Mucosa of rectum (tissue), 2 donors: Measurements from ENCODE around the gene LASP1NB.
A peak's percentile ranks its signal among the peaks of the same experiment; 100 is the strongest.
"Not testable (repeated sequence)": the region's sequence is repeated elsewhere in the genome, so short reads cannot be mapped to it uniquely, and the experiment has no call there.

ENCODE experiments used
- H3K27ac ChIP-seq, 2 donors: one replicate each; pipeline ENCODE4 v1.7.0; 2013; ENCODE audit warnings: inconsistent platforms in 2 of 2, low read depth in 2 of 2, low read length in 2 of 2
- H3K27me3 ChIP-seq, 2 donors: one replicate each; pipeline ENCODE4 v1.7.0; 2013; ENCODE audit warnings: low read length in 2 of 2; ENCODE audit not compliant: control insufficient read depth in 2 of 2, insufficient read depth in 2 of 2
- H3K36me3 ChIP-seq, 2 donors: one replicate each; pipeline ENCODE4 v1.7.0; 2013; ENCODE audit warnings: low read length in 2 of 2; ENCODE audit not compliant: control insufficient read depth in 2 of 2, insufficient read depth in 2 of 2
- H3K4me1 ChIP-seq, 2 donors: one replicate each; pipeline ENCODE4 v1.7.0; 2013; ENCODE audit warnings: low read length in 2 of 2, mild to moderate bottlenecking in 1 of 2; ENCODE audit not compliant: control insufficient read depth in 2 of 2, insufficient read depth in 2 of 2
- H3K4me3 ChIP-seq, 2 donors: one replicate each; pipeline ENCODE4 v1.7.0; 2013; ENCODE audit warnings: low read length in 2 of 2
- H3K9ac ChIP-seq, 2 donors: one replicate each; pipeline ENCODE4 v1.7.0; 2013; ENCODE audit warnings: low read length in 2 of 2, low read depth in 1 of 2, mild to moderate bottlenecking in 1 of 2
- H3K9me3 ChIP-seq, 2 donors: one replicate each; pipeline ENCODE4 v1.7.0; 2013; ENCODE audit warnings: low read length in 2 of 2; ENCODE audit not compliant: control insufficient read depth in 2 of 2
- donor health status: healthy.
- donor health status: Normal muscosa, but diverticular disease.

The LASP1NB gene

DNA sequence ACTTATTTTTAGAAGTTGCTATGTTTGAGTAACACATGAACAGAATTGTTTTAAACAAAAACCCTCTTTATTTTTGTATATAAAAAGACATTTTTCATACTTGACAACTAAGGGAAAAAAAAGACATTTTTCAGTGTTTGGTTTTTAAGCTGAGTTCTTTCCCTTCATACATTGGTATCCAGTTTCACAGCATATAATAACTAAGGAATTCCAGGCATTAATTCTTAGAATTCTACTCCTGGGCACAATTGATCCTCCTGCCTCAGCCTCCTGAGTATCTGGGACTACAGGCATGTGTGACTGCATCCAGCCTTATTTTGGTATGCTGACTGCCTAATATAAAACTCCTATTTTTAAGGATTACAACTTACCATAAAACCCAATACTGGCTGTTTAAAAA is 33.3 kb downstream of the LASP1NB start:
- no peaks in the 10 kb centered on the region for H3K27me3 ChIP-seq
- H3K9me3 ChIP-seq: no peaks in the 10 kb centered on the region
- H3K9ac ChIP-seq: no peak overlapping the region
- H3K27ac ChIP-seq: no peak overlapping the region
- H3K36me3 ChIP-seq: no peaks in the 10 kb centered on the region
- H3K4me3 ChIP-seq: no peak overlapping the region
- H3K4me1 ChIP-seq: no peaks in the 10 kb centered on the region

DNA sequence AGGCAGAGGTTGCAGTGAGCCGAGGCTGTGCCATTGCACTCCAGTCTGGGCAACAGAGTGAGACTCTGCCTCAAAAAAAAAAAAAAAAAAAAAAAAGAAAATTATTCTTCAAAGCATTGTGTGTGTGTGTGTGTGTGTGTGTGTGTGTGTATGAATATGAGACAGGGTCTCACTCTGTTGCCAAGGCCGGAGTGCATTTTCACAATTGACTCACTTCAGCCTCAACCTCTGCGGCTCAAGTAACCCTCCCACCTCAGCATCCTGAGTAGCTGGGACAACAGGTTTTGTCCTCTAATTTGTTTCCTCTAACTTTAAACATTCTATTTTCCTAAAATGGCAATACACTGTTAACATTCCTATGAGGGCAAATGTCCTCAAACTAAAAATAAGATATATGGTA is 34.1 kb downstream of the LASP1NB start:
- Histone ChIP-seq H3K9ac (no peak overlapping the region), H3K9me3 (no peaks in the 10 kb centered on the region), H3K27ac (no peak overlapping the region), H3K4me1 (no peaks in the 10 kb centered on the region), H3K27me3 (no peaks in the 10 kb centered on the region), H3K36me3 (no peaks in the 10 kb centered on the region), H3K4me3 (no peak overlapping the region)

DNA sequence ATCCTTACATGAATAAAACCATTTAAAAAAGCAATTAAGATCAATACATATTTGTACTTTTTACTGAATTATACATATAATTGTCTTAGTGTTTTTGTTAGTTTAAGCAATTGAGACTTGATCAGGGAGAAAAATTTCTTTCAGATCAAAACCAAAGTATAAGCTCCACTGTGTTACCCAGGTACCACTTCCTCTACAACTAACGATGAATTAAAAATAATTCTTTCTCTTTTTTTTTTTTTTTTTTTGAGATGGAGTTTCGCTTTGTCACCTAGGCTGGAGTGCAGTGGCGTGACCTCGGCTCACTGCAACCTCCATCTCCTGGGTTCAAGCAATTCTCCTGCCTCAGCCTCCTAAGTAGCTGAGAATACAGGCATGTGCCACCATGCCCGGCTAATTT is 35.0 kb downstream of the LASP1NB start:
- no peaks in the 10 kb centered on the region for H3K4me1 ChIP-seq
- H3K36me3 ChIP-seq: no peaks in the 10 kb centered on the region

DNA sequence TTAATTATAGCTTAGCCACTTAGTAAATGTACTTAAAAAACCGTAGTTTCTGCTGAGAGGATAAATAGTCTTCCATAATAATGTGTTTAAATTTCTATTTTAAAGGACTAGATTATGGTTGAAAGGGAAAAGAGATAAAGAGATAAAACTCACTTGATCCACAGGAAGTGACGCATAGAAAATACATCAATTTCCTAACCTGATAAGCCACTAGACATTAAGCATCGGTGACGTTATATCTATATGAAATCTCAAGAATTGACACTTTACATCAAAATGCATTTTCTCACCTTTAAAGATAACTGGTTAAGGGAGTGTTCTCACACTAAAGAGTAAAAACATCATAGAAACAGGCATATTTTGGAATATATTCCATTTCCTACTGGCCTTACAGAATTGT is 36.0 kb downstream of the LASP1NB start:
- no peak overlapping the region for H3K4me3 ChIP-seq
- H3K9me3 ChIP-seq: no peaks in the 10 kb centered on the region
- H3K4me1 ChIP-seq: no peaks in the 10 kb centered on the region
- H3K27me3 ChIP-seq: no peaks in the 10 kb centered on the region
- H3K27ac ChIP-seq: no peak overlapping the region
- no peaks in the 10 kb centered on the region for H3K36me3 ChIP-seq
- H3K9ac ChIP-seq: no peak overlapping the region

More for the DNA sequence above, 35.0 kb downstream of the LASP1NB start:
- no peak overlapping the region for H3K27ac ChIP-seq
- no peak overlapping the region for H3K4me3 ChIP-seq
- no peaks in the 10 kb centered on the region for H3K27me3 ChIP-seq
- no peak overlapping the region for H3K9ac ChIP-seq
- no peaks in the 10 kb centered on the region for H3K9me3 ChIP-seq

DNA sequence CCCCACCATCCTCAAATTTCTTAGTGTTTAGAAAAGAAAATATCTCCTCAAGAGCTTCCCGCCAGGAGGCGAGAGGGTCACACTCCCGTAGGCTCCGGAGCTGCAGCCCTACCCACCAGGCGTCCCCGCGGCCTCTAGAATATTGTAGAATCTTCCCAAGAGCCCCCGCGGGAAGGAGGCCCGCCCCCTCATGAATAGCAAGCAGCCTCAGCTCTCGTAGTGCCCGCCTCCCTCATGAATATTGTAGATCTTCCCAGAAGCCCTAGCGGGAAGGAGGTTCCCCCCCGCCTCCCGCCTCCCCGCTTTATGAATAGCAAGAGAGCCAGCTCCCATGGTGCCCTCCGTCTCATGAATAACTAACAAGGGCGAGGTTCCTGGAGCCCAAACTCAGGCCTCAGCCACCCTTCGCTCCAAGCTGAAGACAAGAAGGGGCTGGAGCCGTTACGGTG is 41.9 kb downstream of the LASP1NB start, which contains the start of gene FBXO47:
FBXO47 (minus strand) TSS at position 114 of the 449 bp plus-strand sequence. CDS start 4,378 bp downstream, outside the sequence.
- no peaks in the 10 kb centered on the region for H3K9me3 ChIP-seq
- H3K36me3 ChIP-seq: no peaks in the 10 kb centered on the region
- H3K4me3 ChIP-seq: peak within 1 kb of the TSS; percentile 37 to 59
- H3K9ac ChIP-seq: peak within 1 kb of the TSS; percentile 32 to 46
- H3K4me1 ChIP-seq: peaks cover 0 to 3% of the 10 kb centered on the region in 2 donors
- peak within 1 kb of the TSS; percentile 32 to 34 for H3K27ac ChIP-seq
- no peaks in the 10 kb centered on the region for H3K27me3 ChIP-seq

DNA sequence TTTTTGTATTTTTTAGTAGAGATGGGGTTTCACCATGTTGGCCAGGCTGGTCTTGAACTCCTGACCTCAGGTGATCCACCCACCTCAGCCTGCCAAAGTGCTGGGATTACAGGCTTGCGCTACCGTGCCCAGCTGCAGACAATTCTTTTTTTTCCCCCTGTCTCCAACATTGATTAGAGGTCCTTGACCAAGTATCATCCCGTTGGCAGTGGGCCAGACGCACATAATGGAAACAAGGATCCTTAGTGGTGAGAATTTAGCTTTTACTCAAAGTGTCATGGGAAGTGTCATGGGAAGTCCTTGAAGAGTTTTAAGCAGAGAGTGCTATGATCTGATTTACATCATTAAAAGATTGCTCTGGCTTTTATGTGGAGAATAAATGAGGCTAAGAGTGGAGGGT is 43.9 kb downstream of the LASP1NB start:
- H3K36me3 ChIP-seq: no peaks in the 10 kb centered on the region
- H3K27me3 ChIP-seq: no peaks in the 10 kb centered on the region
- H3K9ac ChIP-seq: no peak overlapping the region
- no peak overlapping the region for H3K27ac ChIP-seq
- H3K4me3 ChIP-seq: no peak overlapping the region
- H3K4me1 ChIP-seq: peaks cover 0 to 3% of the 10 kb centered on the region in 2 donors
- H3K9me3 ChIP-seq: no peaks in the 10 kb centered on the region

DNA sequence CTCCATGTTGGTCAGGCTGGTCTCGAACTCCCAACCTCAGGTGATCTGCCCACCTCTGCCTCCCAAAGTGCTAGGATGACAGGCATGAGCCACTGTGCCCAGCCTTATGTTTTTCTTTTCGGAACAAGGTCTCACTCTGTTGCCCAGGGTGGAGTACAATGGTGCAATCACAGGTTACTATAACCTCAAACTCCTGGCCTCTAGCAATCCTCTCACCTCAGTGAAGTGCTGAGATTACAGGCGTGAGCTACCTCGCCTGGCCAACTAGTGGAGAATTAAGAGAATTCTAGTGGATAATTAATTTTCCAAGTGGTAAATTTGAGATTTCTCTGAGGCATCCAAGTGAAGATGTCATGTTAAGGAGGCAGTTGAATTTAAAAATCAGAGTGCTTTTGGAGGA is 44.7 kb downstream of the LASP1NB start:
- H3K9me3 ChIP-seq: no peaks in the 10 kb centered on the region
- peaks cover 0 to 3% of the 10 kb centered on the region in 2 donors for H3K4me1 ChIP-seq
- no peak overlapping the region for H3K4me3 ChIP-seq
- H3K36me3 ChIP-seq: no peaks in the 10 kb centered on the region
- H3K9ac ChIP-seq: no peak overlapping the region
- H3K27ac ChIP-seq: no peak overlapping the region
- no peaks in the 10 kb centered on the region for H3K27me3 ChIP-seq

DNA sequence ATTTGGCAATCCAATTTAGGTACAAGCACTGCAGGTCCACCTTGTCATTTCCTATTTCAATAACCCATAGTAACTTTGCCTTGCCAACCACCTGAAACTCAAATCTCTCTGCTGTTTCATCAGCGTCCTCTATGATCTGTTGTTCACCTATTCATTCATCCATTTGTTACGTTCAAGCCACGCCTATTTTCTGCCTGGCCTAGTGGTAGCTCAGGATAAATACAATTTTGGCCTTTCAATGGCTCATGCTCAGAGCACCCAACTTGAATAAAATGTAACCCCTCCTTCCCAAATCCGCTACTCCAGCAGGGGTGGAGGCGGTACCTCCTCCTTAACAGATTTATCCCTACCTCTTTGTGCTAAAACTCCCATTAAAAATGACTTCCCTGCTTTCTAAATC is 45.4 kb downstream of the LASP1NB start:
- Histone ChIP-seq H3K27me3 (no peaks in the 10 kb centered on the region), H3K9ac (no peak overlapping the region), H3K9me3 (no peaks in the 10 kb centered on the region), H3K36me3 (no peaks in the 10 kb centered on the region), H3K4me1 (peaks cover 0 to 3% of the 10 kb centered on the region in 2 donors), H3K4me3 (no peak overlapping the region), H3K27ac (no peak overlapping the region)

DNA sequence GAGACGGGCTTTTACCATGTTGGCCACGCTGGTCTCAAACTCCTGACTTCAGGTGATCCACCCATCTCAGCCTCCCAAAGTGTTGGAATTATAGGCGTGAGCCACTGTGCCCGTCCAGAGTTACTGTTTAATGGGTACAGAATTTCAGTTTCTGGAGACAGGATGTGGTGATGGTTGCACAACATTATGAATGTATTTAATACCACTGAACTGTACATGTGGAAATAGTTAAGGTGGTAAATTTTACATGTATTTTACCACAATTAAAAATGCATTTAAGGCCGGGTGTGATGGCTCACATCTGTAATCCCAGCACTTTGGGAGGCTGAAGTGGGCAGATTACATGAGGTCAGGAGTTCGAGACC is 50.8 kb downstream of the LASP1NB start:
- not testable (repeated sequence) for H3K4me1 ChIP-seq, H3K9ac ChIP-seq, H3K27ac ChIP-seq, H3K27me3 ChIP-seq, H3K4me3 ChIP-seq, H3K36me3 ChIP-seq, H3K9me3 ChIP-seq

DNA sequence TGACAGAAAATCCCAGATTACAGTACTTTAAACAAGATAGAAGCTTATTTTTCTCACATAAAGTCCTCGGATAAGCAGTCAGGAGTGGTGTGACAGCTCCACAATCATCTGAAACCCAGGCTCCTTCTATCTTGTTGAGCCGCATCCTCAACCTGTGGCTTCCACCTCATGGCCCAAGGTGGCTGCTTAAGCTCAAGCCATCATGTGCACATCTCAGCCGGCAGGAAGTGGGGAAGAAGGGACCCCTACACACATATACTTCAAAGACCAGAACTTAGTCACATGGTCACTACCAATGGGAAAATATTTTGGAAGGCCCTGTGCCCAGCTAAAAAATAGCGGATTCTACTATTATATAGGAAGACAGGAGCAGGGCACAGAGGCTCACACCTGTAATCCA is 52.8 kb downstream of the LASP1NB start:
- no peaks in the 10 kb centered on the region for H3K36me3 ChIP-seq
- H3K9ac ChIP-seq: no peak overlapping the region
- H3K27me3 ChIP-seq: no peaks in the 10 kb centered on the region
- H3K4me3 ChIP-seq: no peak overlapping the region
- H3K27ac ChIP-seq: no peak overlapping the region
- H3K4me1 ChIP-seq: no peaks in the 10 kb centered on the region
- no peaks in the 10 kb centered on the region for H3K9me3 ChIP-seq
